Effector memory CD8-positive, alpha-beta T cell (primary cell): ENCODE results near the gene SLC1A2.

Source experiments
- ATAC-seq: fragments of 150-1000 bp; cut with Tn5 transposase; replicated peaks from 2 replicates; pipeline ENCODE4 v1.10.0; 2021; ENCODE audit warnings: mild to moderate bottlenecking, moderate library complexity
- DNase-seq, 3 experiments: peaks; one replicate each; pipeline ENCODE4 v3.0.0; 2021
- H3K27ac Mint-ChIP-seq, 2 donors: one replicate each; pipeline ENCODE4 v1.8.0; 2022; ENCODE audit warnings: mild to moderate bottlenecking in 2 of 2, mixed read lengths in 2 of 2, moderate library complexity in 2 of 2
- H3K27me3 Mint-ChIP-seq, 2 donors: one replicate each; pipeline ENCODE4 v1.8.0; 2022; ENCODE audit warnings: mixed read lengths in 2 of 2
- H3K36me3 Mint-ChIP-seq: one replicate; pipeline ENCODE4 v1.8.0; 2022; ENCODE audit warnings: mild to moderate bottlenecking, moderate library complexity, mixed read lengths; ENCODE audit not compliant: insufficient read depth
- H3K4me1 Mint-ChIP-seq, 2 donors: one replicate each; pipeline ENCODE4 v1.8.0; 2022; ENCODE audit warnings: low read depth in 2 of 2, mixed read lengths in 2 of 2
- H3K4me3 Mint-ChIP-seq, 2 donors: one replicate each; pipeline ENCODE4 v1.8.0; 2022; ENCODE audit warnings: mild to moderate bottlenecking in 2 of 2, mixed read lengths in 2 of 2, moderate library complexity in 2 of 2
- H3K9me3 Mint-ChIP-seq, 2 donors: one replicate each; pipeline ENCODE4 v1.8.0; 2022; ENCODE audit warnings: mixed read lengths in 2 of 2

SLC1A2 gene

DNA sequence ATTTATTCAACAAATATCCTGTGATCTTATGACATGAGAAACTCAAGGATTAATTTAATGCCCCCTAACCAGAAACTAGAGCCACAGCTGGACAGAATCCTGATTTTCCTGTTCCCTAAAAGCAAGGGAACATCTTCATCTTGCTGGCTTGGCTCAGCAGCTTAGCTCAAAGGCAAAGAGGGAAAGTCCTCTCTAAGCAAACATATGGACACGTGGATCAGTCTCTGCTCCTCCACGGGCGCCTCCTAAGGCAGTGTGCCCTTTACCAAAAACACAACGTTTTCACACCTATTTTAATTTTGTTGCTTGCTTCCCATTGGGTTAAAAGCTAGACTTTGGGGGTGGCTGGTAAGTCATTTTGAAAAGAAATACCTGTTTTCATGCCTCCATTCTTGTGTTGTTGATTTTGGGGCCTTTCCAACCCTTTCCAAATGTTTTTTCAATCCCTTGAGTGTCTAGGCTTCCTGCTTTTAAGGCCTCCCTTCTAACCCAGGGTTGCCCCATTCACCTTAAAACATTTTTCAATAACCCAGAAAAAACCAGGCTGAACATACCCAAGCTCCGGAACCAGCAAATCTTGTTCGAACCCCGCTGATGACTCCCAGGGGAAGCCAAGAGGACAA is 15.5 kb downstream of the SLC1A2 start:
- Mint-ChIP-seq H3K9me3 (no peaks in the 10 kb centered on the region), H3K36me3 (peaks cover 2% of the 10 kb centered on the region), H3K4me3 (no peak overlapping the region), H3K27ac (no peak overlapping the region), H3K27me3 (peaks cover 16 to 21% of the 10 kb centered on the region in 2 donors), H3K4me1 (peaks cover 0 to 1% of the 10 kb centered on the region in 2 donors)
- ATAC-seq (no peak), DNase-seq (no peak)

DNA sequence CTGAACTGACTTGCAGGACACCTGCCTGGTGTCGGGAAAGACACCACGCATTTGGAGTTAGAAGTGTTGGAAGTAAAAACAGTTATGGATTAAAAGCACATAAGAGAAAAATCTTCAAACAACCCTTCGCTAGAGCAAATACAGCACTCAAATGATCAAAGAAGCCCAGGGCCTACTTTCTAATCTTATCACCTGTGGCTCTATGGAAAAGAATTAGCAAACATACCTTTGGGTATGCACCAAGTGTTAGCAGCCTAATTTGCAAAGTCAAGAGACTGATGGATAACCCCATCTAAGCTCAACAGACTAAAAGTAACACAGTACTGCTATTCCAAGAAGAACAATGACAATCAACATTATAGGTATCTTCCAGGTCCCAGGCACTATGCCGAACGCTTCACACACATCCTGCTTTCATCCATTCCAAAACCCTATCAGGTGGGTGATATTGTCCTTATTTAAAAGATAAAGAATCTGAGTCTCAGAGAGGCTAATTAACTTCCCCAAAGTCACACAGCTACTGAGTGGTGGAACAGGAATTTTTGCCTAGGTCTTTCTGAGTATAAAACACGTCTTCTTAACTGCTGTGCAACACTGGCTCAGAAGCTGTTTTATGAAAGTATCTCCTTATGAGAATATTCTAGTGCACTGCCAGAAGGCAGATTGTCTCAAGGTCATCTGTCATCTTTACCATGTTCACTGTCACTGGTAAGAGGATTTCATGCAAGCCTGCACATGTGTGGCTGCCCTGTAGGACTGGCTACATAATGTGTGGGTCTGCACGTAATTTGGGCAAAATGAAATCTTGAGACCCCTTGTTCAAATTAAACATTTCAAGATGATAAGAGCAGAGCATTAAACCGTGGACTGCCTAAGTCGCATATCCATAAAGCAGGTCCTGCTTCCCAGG is 16.4 kb downstream of the SLC1A2 start:
- ATAC-seq, result no peak
- DNase-seq, result no peak
- Mint-ChIP-seq H3K36me3 (peaks cover 2% of the 10 kb centered on the region), H3K4me3 (no peak overlapping the region), H3K4me1 (peaks cover 0 to 1% of the 10 kb centered on the region in 2 donors), H3K27me3 (peaks cover 19 to 29% of the 10 kb centered on the region in 2 donors), H3K9me3 (no peaks in the 10 kb centered on the region), H3K27ac (no peak overlapping the region)

DNA sequence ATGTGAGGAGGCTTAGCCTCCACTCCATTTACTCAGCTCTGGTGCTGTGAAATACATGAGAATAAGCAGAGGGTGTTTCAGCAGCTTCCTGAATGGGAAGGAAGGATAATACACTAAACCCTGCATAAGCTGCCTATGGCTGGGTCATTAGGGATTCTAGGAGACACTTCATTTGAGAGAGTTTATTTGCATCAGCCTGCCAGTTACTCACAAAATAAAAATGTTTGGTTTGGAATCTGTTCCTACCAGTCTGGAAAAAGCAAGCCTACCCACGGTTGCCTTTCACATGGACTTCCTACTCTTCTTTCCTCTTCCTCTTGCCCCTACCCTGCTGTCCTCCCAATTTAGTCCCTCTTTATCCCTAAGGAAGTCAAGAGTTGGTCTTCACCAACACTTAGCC is 20.5 kb downstream of the SLC1A2 start:
- H3K36me3 Mint-ChIP-seq, result peaks cover 2% of the 10 kb centered on the region
- no peak for DNase-seq
- no peaks in the 10 kb centered on the region for H3K4me1 Mint-ChIP-seq
- H3K27me3 Mint-ChIP-seq, result peaks cover 23 to 37% of the 10 kb centered on the region in 2 donors
- no peak overlapping the region for H3K4me3 Mint-ChIP-seq
- ATAC-seq, result no peak
- H3K9me3 Mint-ChIP-seq, result no peaks in the 10 kb centered on the region
- H3K27ac Mint-ChIP-seq, result no peak overlapping the region

DNA sequence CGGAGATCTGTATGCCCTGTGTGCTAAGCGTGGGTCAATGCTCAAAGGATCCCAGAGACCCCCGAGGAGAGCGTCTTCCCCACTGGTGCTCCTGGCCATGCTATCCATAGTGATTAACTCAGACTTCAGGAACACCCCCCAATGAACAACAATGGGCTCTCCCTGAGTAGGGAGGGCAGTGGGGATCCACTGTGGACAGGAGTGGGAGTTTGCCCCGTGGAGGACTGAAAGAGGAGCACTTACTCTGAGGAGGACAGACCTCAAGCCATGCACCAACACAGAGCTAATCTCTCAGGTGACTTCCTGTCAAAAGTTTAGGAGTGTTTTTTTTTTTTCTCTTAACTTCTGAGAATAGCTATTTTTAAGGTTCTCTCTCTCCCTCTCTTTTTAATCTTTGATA is 24.4 kb downstream of the SLC1A2 start:
- H3K9me3 Mint-ChIP-seq, result no peaks in the 10 kb centered on the region
- DNase-seq (no peak), ATAC-seq (no peak)
- no peak overlapping the region for H3K27ac Mint-ChIP-seq
- H3K36me3 Mint-ChIP-seq, result peaks cover 2% of the 10 kb centered on the region
- peaks cover 4 to 8% of the 10 kb centered on the region in 2 donors for H3K4me1 Mint-ChIP-seq
- no peak overlapping the region for H3K4me3 Mint-ChIP-seq
- peaks cover 18 to 47% of the 10 kb centered on the region in 2 donors for H3K27me3 Mint-ChIP-seq

DNA sequence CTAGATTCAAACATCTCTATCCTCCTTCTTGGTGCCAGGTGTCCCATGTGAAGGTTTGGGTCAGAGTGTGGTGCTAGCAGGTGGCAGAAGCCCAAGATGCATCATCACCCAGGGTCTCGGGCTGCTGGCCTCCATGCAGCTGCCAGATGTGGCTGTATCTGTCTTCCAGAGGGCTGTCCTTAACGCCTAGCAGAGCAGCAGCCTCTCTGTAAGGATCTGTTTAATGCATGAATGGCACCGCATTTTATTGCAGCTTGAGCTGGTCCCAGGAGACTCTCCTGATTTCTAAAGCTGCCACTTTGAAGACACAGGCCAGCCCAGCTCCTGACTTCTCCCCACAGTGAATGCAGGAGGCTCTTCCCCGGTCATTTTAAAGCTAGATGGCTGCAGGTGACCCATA is 26.3 kb downstream of the SLC1A2 start:
- H3K4me1 Mint-ChIP-seq, result peaks cover 4 to 8% of the 10 kb centered on the region in 2 donors
- no peak overlapping the region for H3K4me3 Mint-ChIP-seq
- peaks cover 5 to 28% of the 10 kb centered on the region in 2 donors for H3K27me3 Mint-ChIP-seq
- DNase-seq (no peak), ATAC-seq (no peak)
- H3K36me3 Mint-ChIP-seq, result no peaks in the 10 kb centered on the region
- H3K27ac Mint-ChIP-seq, result no peak overlapping the region
- no peaks in the 10 kb centered on the region for H3K9me3 Mint-ChIP-seq

DNA sequence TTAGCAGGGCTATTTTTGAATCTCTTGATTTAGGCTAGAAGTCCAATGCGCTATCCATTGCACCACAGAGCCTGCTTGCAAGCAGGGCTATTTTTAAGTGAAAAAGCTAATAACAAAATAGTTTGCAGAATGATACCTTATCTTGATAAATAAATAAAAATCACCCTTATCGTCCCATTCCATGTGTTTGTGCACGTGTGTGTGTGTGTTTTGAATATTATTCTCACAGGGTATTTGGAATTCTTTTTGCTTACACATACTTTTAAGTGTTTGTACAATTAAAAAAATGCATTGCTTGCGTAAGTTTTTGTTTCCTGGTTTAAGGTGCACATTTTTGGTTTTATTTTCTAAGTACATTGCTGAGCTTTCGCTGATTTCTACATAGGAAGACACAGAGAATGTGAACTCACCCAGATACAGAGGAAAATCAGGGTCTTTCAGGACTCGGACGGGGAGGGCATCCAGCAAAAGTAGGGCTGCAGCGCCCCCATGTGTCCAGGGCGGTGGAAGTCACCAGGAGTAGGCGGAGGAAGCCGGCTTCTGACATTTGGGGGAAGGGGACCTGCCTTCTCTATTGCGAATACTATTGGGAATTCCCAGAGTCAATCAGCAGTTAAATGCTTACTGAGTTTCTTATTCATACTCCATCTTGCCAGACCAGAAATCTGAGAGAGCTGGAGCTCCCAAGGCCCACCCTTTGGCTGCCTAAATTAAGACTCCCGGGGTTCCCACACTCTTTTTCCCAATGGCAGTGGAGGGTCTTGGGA is 27.3 kb downstream of the SLC1A2 start:
- Mint-ChIP-seq H3K4me1 (peaks cover 4 to 8% of the 10 kb centered on the region in 2 donors), H3K36me3 (no peaks in the 10 kb centered on the region), H3K4me3 (peak overlapping the region; percentile 27 to 28), H3K9me3 (no peaks in the 10 kb centered on the region), H3K27me3 (peaks cover 0 to 21% of the 10 kb centered on the region in 2 donors), H3K27ac (peak overlapping the region in 1 of 2 donors; percentile 14)
- ATAC-seq (peak; percentile 93), DNase-seq (peak; percentile 81 to 86 (median 84))

DNA sequence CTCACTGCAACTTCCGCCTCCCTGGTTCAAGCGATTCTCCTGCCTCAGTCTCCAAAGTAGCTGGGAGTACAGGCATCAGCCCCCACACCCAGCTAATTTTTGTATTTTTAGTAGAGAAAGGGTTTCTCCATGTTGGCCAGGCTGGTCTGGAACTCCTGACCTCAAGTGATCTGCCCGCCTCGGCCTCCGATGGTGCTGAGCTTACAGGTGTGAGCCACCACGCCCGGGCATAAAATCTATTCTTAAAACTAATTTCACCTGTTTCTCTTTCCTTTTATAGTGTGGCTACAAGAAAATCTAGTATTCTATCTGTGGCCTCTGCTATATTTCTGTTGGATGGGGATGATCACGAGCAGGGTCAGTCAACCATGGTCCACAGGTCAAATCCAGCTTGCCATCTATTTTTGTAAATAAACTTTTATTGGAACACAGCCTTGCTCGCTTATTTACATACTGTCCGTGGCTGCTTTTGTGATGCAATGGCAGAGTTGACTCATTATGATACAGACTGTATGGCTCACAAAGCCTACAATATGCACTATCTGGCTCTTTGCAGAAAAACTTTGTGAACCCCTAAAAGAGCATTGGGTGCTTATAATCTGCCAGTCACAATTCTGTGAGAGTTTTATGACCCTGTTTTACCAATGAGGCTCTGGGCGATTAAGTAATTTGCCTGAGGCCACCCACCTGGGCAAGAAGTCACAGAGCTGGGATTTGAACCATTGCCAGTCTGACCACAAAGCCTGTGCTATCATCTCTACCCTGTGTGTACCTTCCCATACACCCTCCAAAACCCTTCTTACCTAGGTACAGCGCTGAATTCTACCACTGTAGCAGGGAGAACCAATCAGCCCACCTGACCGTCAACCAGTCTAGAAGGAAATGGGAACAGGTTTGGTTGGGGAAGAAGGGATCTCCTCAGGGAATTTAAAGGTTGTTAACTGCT is 28.3 kb downstream of the SLC1A2 start:
- Mint-ChIP-seq H3K4me1 (peaks cover 4 to 8% of the 10 kb centered on the region in 2 donors), H3K9me3 (no peaks in the 10 kb centered on the region), H3K36me3 (no peaks in the 10 kb centered on the region), H3K27me3 (peaks cover 0 to 21% of the 10 kb centered on the region in 2 donors), H3K4me3 (no peak overlapping the region), H3K27ac (peak overlapping the region in 1 of 2 donors; percentile 14)
- peak; percentile 41 for ATAC-seq
- no peak for DNase-seq

DNA sequence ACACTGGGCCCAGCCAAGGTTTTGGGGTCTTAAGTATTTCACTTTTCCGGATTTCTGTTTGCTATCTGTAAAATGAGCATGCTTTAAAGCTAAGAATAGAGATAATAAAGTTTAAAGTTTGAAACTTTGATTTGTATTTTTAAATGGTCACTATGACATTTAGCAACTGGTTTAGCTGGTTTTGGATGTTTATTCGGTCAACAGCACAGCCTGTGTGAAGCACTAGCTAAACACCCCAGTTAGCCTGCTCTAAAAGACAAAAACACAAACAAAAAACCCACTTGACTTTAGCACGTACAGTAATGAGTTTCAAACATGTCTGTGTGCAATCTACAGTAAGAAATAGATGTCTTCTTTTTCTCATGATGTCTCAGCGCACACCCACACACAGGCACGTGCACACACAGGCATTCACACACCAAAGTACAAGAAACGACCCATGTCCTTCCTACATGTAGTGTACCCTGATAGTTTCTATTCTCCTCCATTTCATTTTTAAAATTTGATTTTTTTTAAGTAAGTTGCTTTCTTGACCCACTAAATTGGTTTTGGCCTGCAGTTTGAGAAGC is 29.4 kb downstream of the SLC1A2 start:
- DNase-seq (no peak), ATAC-seq (no peak)
- Mint-ChIP-seq H3K27ac (no peak overlapping the region), H3K36me3 (no peaks in the 10 kb centered on the region), H3K27me3 (peaks cover 0 to 20% of the 10 kb centered on the region in 2 donors), H3K4me3 (no peak overlapping the region), H3K9me3 (no peaks in the 10 kb centered on the region), H3K4me1 (peaks cover 4 to 8% of the 10 kb centered on the region in 2 donors)

DNA sequence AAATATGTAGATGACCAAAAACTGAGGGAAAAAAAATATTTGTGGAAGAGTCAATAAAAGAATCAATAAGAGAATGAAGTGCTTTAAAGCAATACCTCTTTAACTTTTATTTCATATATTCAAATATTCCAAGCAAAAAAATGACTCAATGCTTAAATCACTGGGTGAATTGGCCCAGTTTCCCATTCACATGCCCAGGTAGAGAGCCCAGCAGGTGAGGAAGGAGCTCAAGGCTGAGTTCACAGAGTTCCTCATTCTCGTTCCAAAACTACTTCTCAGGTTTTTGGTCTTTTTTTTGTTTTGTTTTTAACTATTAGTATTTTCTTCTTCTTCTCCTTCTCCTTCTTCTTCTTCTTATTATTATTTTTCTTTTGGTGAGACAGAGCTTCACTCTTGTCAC is 30.2 kb downstream of the SLC1A2 start:
- peaks cover 4 to 8% of the 10 kb centered on the region in 2 donors for H3K4me1 Mint-ChIP-seq
- no peak overlapping the region for H3K4me3 Mint-ChIP-seq
- no peaks in the 10 kb centered on the region for H3K36me3 Mint-ChIP-seq
- no peaks in the 10 kb centered on the region for H3K9me3 Mint-ChIP-seq
- DNase-seq (no peak), ATAC-seq (no peak)
- no peak overlapping the region for H3K27ac Mint-ChIP-seq
- peaks cover 0 to 12% of the 10 kb centered on the region in 2 donors for H3K27me3 Mint-ChIP-seq

DNA sequence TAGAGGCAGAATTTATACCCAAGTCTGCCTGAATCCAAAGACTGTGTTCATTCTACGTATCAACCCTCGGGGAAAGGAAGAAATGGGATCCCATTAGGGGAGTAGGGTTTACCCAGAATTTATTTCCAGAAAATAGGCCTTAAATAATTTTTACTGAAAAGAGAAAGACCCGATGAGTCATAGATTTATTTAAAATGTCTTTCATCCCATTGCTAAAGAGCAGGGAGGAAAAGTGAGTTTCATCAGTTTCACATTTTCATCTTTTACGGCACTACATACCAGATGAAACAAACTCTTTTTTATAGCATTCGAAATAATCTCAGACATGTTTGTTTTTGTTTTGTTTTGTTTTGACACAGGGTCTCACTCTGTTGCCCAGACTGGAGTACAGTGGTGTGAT is 31.3 kb downstream of the SLC1A2 start:
- H3K36me3 Mint-ChIP-seq, result no peaks in the 10 kb centered on the region
- no peak overlapping the region for H3K27ac Mint-ChIP-seq
- ATAC-seq (no peak), DNase-seq (no peak)
- H3K4me1 Mint-ChIP-seq, result peaks cover 4 to 8% of the 10 kb centered on the region in 2 donors
- no peaks in the 10 kb centered on the region for H3K9me3 Mint-ChIP-seq
- H3K4me3 Mint-ChIP-seq, result no peak overlapping the region
- H3K27me3 Mint-ChIP-seq, result peaks cover 0 to 1% of the 10 kb centered on the region in 2 donors

DNA sequence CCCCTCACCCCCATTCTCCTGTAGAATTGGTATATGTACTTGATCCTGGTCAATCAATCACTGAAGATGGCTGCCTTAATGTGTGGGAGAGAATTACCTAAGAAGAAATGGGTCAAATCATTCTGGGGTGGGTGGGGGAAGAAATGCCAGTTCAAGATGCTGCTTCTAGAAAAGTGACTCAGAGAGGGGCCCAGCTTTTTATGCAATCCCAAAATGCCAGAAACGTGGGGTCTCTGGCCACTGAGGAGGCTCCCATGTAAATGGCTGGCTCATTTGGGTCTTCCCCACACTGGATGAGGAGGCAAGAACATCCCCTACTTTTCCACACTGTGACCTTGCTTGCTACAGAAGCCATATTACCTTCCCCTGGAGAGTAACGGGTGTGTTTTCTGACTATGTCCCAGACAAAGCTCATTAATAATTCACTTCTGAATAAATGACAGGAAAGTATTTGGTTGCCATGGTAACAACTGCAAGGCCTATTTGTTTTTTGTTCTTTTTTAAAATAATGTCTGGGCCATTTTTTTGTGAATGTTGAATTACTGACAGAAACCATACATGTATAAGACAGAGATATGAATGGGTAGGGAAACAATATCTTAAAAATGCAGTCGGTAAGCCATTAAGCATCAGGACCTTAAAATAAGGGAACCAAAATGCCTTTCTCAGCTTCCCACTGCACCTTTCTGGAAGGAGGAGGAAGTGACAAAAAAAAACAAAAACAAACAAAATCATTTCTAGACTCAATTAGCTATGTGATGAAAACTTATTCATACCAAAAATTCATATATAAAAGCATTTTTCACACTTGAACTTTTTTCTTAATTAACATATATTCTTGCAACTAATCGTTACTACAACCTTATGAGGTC is 32.0 kb downstream of the SLC1A2 start:
- Mint-ChIP-seq H3K4me1 (peaks cover 4 to 8% of the 10 kb centered on the region in 2 donors), H3K27me3 (no peaks in the 10 kb centered on the region), H3K4me3 (no peak overlapping the region), H3K36me3 (no peaks in the 10 kb centered on the region), H3K9me3 (no peaks in the 10 kb centered on the region), H3K27ac (peak overlapping the region in 1 of 2 donors; percentile 57)
- DNase-seq (no peak), ATAC-seq (no peak)

DNA sequence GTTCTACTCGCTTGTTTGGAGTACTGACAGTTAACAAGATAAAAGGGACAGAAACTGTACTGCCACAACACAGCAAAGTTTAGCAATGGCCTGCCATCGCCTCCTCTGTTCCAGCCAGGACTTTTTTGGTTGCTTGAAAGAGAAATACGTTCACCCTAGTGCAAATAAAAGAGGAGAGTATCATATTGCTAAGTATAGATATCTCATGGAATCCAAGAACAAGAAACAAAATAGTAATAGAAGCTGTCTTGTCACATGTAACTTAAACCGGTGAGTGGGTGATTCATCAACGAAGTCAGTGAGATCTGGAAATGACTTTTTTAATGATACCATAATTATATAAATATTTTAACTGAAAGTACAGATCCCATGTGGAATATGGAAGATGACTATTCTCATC is 35.4 kb downstream of the SLC1A2 start:
- Mint-ChIP-seq H3K9me3 (no peaks in the 10 kb centered on the region), H3K27ac (no peak overlapping the region), H3K27me3 (peaks cover 0 to 2% of the 10 kb centered on the region in 2 donors), H3K36me3 (no peaks in the 10 kb centered on the region), H3K4me1 (no peaks in the 10 kb centered on the region), H3K4me3 (no peak overlapping the region)
- no peak for DNase-seq
- ATAC-seq, result no peak
